Colonic mucosa (tissue), 4 donors: ENCODE results near the gene C3AR1. TPM values are rescaled to one million over a fixed set of nuclear protein-coding genes. Genes with fewer than 3 reads are reported as not detected.

ENCODE experiments used
- DNase-seq: peaks from one replicate; pipeline ENCODE4 v3.0.0-alpha.2; 2020
- H3K27ac ChIP-seq: fragments of 200-600 bp; one replicate; pipeline ENCODE4 v1.8.0; 2021
- H3K27me3 ChIP-seq: fragments of 200-600 bp; one replicate; pipeline ENCODE4 v1.8.0; 2021
- H3K36me3 ChIP-seq: fragments of 200-600 bp; one replicate; pipeline ENCODE4 v1.8.0; 2021
- H3K4me1 ChIP-seq: fragments of 200-600 bp; one replicate; pipeline ENCODE4 v1.8.0; 2021; ENCODE audit warnings: mild to moderate bottlenecking
- H3K4me3 ChIP-seq: fragments of 200-600 bp; one replicate; pipeline ENCODE4 v1.8.0; 2021
- H3K9ac ChIP-seq, 2 donors: one replicate each; pipeline ENCODE4 v1.7.0; 2013; ENCODE audit warnings: control low read depth in 2 of 2, low read depth in 2 of 2, low read length in 2 of 2
- H3K9me3 ChIP-seq: fragments of 200-600 bp; one replicate; pipeline ENCODE4 v1.8.0; 2021
- CTCF ChIP-seq: fragments of 200-600 bp; IDR thresholded peaks from one replicate; pipeline ENCODE4 v1.8.0; 2022; ENCODE audit warnings: antibody characterized with exemption, mild to moderate bottlenecking
- intact Hi-C: fragments of 100-400 bp; cut with DNase I; formaldehyde crosslinking; loops from one replicate; pipeline ENCODE4 v1.14.1; 2022
- total RNA-seq, 2 donors: library from RNA; stranded (reverse); fragmentation: NEBNext Ultra II Directional in 1 of 2; extraction: Animal tissue kit (Norgen Biotek cat#: 25700) in 1 of 2; gene quantifications; one replicate each; pipeline ENCODE4 v1.2.1, GENCODE V29; 2021
- donor health status: healthy.
- donor health status: DM: no; HTN: no; CAD: no.
- donor health status: DM: no; HTN: no; CAD: no.

Gene C3AR1
- total RNA-seq, 2 donors from 2014 or later: 1.8 to 7.9 TPM

- intact Hi-C loops: no loop called here
- no peak for TF ChIP-seq CTCF
These were observed 17.3 kb downstream of the C3AR1 start for GRCh38 chr12:8048906-8049305.

GRCh38 chr12:8047842-8048241 lies 18.3 kb downstream of the C3AR1 start:
- Histone ChIP-seq H3K27me3 (no peaks in the 10 kb centered on the region), H3K9me3 (no peaks in the 10 kb centered on the region), H3K27ac (no peak overlapping the region), H3K4me1 (no peaks in the 10 kb centered on the region), H3K4me3 (no peak overlapping the region), H3K9ac (no peak overlapping the region), H3K36me3 (peaks cover 20% of the 10 kb centered on the region)
- no peak for DNase-seq
- intact Hi-C loops: no loop called here
- no peak for TF ChIP-seq CTCF

More at GRCh38 chr12:8048906-8049305, 17.3 kb downstream of the C3AR1 start:
- no peak overlapping the region for H3K9ac ChIP-seq
- no peaks in the 10 kb centered on the region for H3K9me3 ChIP-seq
- H3K27me3 ChIP-seq: no peaks in the 10 kb centered on the region
- no peak overlapping the region for H3K27ac ChIP-seq
- peaks cover 20% of the 10 kb centered on the region for H3K36me3 ChIP-seq
- H3K4me3 ChIP-seq: no peak overlapping the region
- no peak for DNase-seq
- no peaks in the 10 kb centered on the region for H3K4me1 ChIP-seq

- Histone ChIP-seq H3K4me1 (no peaks in the 10 kb centered on the region), H3K9ac (peak overlapping the region in 1 of 2 donors; percentile 2), H3K9me3 (no peaks in the 10 kb centered on the region), H3K36me3 (peaks cover 20% of the 10 kb centered on the region), H3K27ac (no peak overlapping the region), H3K27me3 (no peaks in the 10 kb centered on the region), H3K4me3 (no peak overlapping the region)
- TF ChIP-seq CTCF: peak; percentile 89
- intact Hi-C loops: no loop called here
- peak; percentile 74 for DNase-seq
These were observed 19.9 kb downstream of the C3AR1 start for GRCh38 chr12:8045952-8046944.

- no peak for TF ChIP-seq CTCF
- peaks cover 15% of the 10 kb centered on the region for H3K36me3 ChIP-seq
- no peaks in the 10 kb centered on the region for H3K27me3 ChIP-seq
- peaks cover 19% of the 10 kb centered on the region for H3K4me1 ChIP-seq
- H3K4me3 ChIP-seq: no peak overlapping the region
- H3K9ac ChIP-seq: no peak overlapping the region
- no peak overlapping the region for H3K27ac ChIP-seq
- intact Hi-C loops: no loop called here
- H3K9me3 ChIP-seq: no peaks in the 10 kb centered on the region
- DNase-seq: no peak
These were observed 25.4 kb downstream of the C3AR1 start for GRCh38 chr12:8040791-8041190.

- H3K9me3 ChIP-seq: no peaks in the 10 kb centered on the region
- no peaks in the 10 kb centered on the region for H3K27me3 ChIP-seq
- peaks cover 35% of the 10 kb centered on the region for H3K4me1 ChIP-seq
- intact Hi-C loops: loop anchor here (5.0 kb wide), 1 partner anchor 44 kb away; the partner anchor contains the start of gene NECAP1
- no peak for TF ChIP-seq CTCF
- peaks cover 9% of the 10 kb centered on the region for H3K36me3 ChIP-seq
- peak overlapping the region; percentile 28 for H3K27ac ChIP-seq
- H3K9ac ChIP-seq: peak overlapping the region; percentile 27 to 44
- H3K4me3 ChIP-seq: peak overlapping the region; percentile 13
- DNase-seq: peak; percentile 52
These were observed 27.5 kb downstream of the C3AR1 start for GRCh38 chr12:8038659-8039114.
